Parathyroid adenoma (tissue), 2 donors: ENCODE results near the gene XRCC3.
A peak's percentile ranks its signal among the peaks of the same experiment; 100 is the strongest.
"Not testable (repeated sequence)": the region's sequence is repeated elsewhere in the genome, so short reads cannot be mapped to it uniquely, and the experiment has no call there.

Experiments used
- H2AFZ ChIP-seq: fragments of 300-600 bp; sonication (generic); one replicate; pipeline ENCODE4 v1.7.0; 2017; ENCODE audit warnings: antibody characterized with exemption, mild to moderate bottlenecking
- H3K27ac ChIP-seq: fragments of 300-600 bp; sonication (generic); one replicate; pipeline ENCODE4 v1.7.0; 2017
- H3K27me3 ChIP-seq: fragments of 300-600 bp; sonication (generic); one replicate; pipeline ENCODE4 v1.7.0; 2017; ENCODE audit warnings: low read length; ENCODE audit not compliant: control insufficient read depth, insufficient read depth
- H3K36me3 ChIP-seq: fragments of 300-600 bp; sonication (generic); one replicate; pipeline ENCODE4 v1.7.0; 2017; ENCODE audit warnings: low read length; ENCODE audit not compliant: control insufficient read depth, insufficient read depth
- H3K4me1 ChIP-seq: fragments of 300-600 bp; sonication (generic); one replicate; pipeline ENCODE4 v1.7.0; 2017; ENCODE audit warnings: control low read depth
- H3K4me2 ChIP-seq: fragments of 300-600 bp; sonication (generic); one replicate; pipeline ENCODE4 v1.7.0; 2017; ENCODE audit warnings: low read length
- H3K4me3 ChIP-seq: fragments of 300-600 bp; sonication (generic); one replicate; pipeline ENCODE4 v1.7.0; 2017; ENCODE audit warnings: low read depth, low read length
- H3K79me2 ChIP-seq: fragments of 300-600 bp; sonication (generic); one replicate; pipeline ENCODE4 v1.7.0; 2017; ENCODE audit warnings: control low read depth
- H3K9ac ChIP-seq: fragments of 300-600 bp; sonication (generic); one replicate; pipeline ENCODE4 v1.7.0; 2017; ENCODE audit warnings: mild to moderate bottlenecking
- H3K9me3 ChIP-seq: fragments of 300-600 bp; sonication (generic); one replicate; pipeline ENCODE4 v1.7.0; 2017; ENCODE audit warnings: low read length; ENCODE audit not compliant: control insufficient read depth
- CTCF ChIP-seq: fragments of 300-600 bp; sonication (generic); IDR thresholded peaks from one replicate; pipeline ENCODE4 v1.7.0; 2017; ENCODE audit warnings: antibody characterized with exemption, mild to moderate bottlenecking
- donor health status: primary hyperparathyroidism.

The XRCC3 gene

DNA sequence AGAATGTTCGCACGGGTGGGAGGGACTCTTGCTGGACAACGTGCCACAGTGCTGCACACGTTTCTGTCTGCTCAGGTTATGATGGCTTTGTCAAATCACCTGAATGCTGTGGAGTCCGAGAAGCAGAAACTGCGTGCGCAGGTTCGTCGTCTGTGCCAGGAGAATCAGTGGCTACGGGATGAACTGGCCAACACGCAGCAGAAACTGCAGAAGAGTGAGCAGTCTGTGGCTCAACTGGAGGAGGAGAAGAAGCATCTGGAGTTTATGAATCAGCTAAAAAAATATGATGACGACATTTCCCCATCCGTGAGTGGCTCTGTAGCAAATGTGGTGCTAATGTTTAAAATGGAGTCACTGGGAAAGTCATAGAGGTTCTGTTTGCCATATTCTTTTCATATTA, 57.8 kb downstream of the XRCC3 start:
- Histone ChIP-seq H3K4me3 (no peak overlapping the region), H3K9ac (no peak overlapping the region), H3K27ac (no peak overlapping the region), H2AFZ (no peak overlapping the region), H3K36me3 (no peaks in the 10 kb centered on the region), H3K9me3 (no peaks in the 10 kb centered on the region), H3K27me3 (no peaks in the 10 kb centered on the region), H3K79me2 (peaks cover 21% of the 10 kb centered on the region), H3K4me1 (peaks cover 7% of the 10 kb centered on the region), H3K4me2 (no peak overlapping the region)
- no peak for TF ChIP-seq CTCF

GRCh38 chr14:103656756-103657133, 58.5 kb downstream of the XRCC3 start:
- Histone ChIP-seq H3K36me3 (no peaks in the 10 kb centered on the region), H3K27ac (no peak overlapping the region), H3K4me3 (no peak overlapping the region), H3K9me3 (no peaks in the 10 kb centered on the region), H3K9ac (no peak overlapping the region), H3K4me1 (peaks cover 7% of the 10 kb centered on the region), H3K4me2 (no peak overlapping the region), H3K27me3 (no peaks in the 10 kb centered on the region), H3K79me2 (peaks cover 21% of the 10 kb centered on the region), H2AFZ (no peak overlapping the region)
- no peak for TF ChIP-seq CTCF

DNA sequence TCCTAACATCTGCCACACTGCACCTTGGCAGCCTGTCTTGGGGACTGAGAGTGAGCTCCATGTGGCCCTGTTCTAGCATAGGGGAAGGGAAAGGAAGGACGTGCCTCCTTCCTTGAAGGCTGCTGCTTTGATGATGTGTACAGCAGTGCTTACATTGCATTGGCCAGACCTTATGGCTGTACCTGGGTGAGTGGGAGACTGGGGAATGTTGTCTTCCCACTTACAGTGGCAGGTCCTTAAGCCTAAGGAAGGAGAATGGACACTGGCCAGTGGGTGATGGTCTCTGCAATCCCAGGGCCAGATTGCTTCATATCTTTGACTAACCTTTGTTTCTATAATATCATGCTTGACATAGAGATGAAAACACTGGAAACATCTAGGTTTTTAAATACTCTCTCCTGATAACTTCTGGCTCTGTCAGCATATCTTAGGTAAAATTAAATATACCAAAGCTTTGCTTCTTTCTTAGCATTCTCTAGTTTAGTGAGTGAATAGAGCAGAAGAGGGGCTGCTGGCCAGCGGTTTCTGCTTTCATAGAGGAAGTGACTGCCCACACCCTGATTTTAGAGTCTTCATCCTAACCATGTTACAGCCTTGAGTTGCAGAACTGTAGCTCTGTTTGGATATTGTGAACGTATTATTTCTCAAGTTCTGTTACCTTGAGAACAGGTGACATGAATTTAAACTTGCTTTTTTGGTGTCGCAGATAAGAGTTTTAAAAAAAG, 59.1 kb downstream of the XRCC3 start:
- H3K4me2 ChIP-seq = no peak overlapping the region
- no peak overlapping the region for H3K4me3 ChIP-seq
- no peaks in the 10 kb centered on the region for H3K9me3 ChIP-seq
- no peaks in the 10 kb centered on the region for H3K27me3 ChIP-seq
- peaks cover 22% of the 10 kb centered on the region for H3K79me2 ChIP-seq
- H3K36me3 ChIP-seq = no peaks in the 10 kb centered on the region
- no peak overlapping the region for H3K9ac ChIP-seq
- no peak for TF ChIP-seq CTCF
- no peak overlapping the region for H3K27ac ChIP-seq
- no peak overlapping the region for H2AFZ ChIP-seq
- H3K4me1 ChIP-seq = peaks cover 7% of the 10 kb centered on the region

GRCh38 chr14:103654619-103655018, 60.6 kb downstream of the XRCC3 start:
- Histone ChIP-seq H2AFZ (no peak overlapping the region), H3K9me3 (no peaks in the 10 kb centered on the region), H3K4me2 (no peak overlapping the region), H3K27me3 (no peaks in the 10 kb centered on the region), H3K27ac (no peak overlapping the region), H3K36me3 (no peaks in the 10 kb centered on the region), H3K4me3 (no peak overlapping the region), H3K4me1 (peaks cover 7% of the 10 kb centered on the region), H3K9ac (no peak overlapping the region), H3K79me2 (peaks cover 25% of the 10 kb centered on the region)
- TF ChIP-seq CTCF = no peak

- peaks cover 26% of the 10 kb centered on the region for H3K79me2 ChIP-seq
- H3K4me2 ChIP-seq = no peak overlapping the region
- no peak for TF ChIP-seq CTCF
- no peak overlapping the region for H3K9ac ChIP-seq
- H3K4me1 ChIP-seq = peaks cover 7% of the 10 kb centered on the region
- peak overlapping the region; percentile 56 for H3K27ac ChIP-seq
- no peak overlapping the region for H2AFZ ChIP-seq
- no peaks in the 10 kb centered on the region for H3K9me3 ChIP-seq
- H3K4me3 ChIP-seq = peak overlapping the region; percentile 10
- H3K27me3 ChIP-seq = no peaks in the 10 kb centered on the region
- no peaks in the 10 kb centered on the region for H3K36me3 ChIP-seq
These were observed 61.4 kb downstream of the XRCC3 start for GRCh38 chr14:103653805-103654204.

DNA sequence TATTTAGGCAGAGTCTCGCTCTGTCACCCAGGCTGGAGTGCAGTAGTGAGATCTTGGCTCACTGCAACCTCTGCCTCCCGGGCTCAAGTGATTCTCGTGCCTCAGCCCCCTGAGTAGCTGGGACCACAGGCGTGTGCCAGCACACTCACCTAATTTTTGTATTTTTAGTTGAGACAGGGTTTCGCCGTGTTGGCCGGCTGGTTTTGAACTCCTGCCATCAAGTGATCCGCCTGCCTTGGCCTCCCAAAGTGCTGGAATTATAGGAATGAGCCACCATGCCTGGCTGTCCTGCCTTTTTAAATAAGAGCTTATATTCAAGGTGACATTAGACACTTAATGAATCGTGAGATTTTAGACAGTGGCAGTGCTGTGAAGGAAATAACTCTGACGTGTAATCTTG, 61.9 kb downstream of the XRCC3 start:
- H3K4me3 ChIP-seq, H3K4me1 ChIP-seq, H2AFZ ChIP-seq, H3K9me3 ChIP-seq, H3K27me3 ChIP-seq, H3K4me2 ChIP-seq, H3K9ac ChIP-seq, H3K36me3 ChIP-seq: not testable (repeated sequence)
- peak overlapping the region; percentile 56 for H3K27ac ChIP-seq
- peaks cover 31% of the 10 kb centered on the region for H3K79me2 ChIP-seq
